OCI-LY1 (cell line): ENCODE data around the gene METAP1D.

Experiments
- EZH2 ChIP-seq: fragments of 200-600 bp; sonication (generic), shearing (Covaris generic); IDR thresholded peaks from 2 replicates; pipeline ENCODE4 v1.8.0; 2017; ENCODE audit warnings: borderline replicate concordance, mixed run types, mild to moderate bottlenecking, antibody characterized with exemption, low read length, moderate library complexity, mixed read lengths
- TF ChIP-seq, protein P1 (sequence below): fragments of 200-600 bp; sonication (generic), shearing (Covaris generic); IDR thresholded peaks from 2 replicates; pipeline ENCODE4 v1.5.1; 2017; ENCODE audit warnings: mild to moderate bottlenecking, antibody characterized with exemption, low read length, moderate library complexity, mixed read lengths

DNA sequence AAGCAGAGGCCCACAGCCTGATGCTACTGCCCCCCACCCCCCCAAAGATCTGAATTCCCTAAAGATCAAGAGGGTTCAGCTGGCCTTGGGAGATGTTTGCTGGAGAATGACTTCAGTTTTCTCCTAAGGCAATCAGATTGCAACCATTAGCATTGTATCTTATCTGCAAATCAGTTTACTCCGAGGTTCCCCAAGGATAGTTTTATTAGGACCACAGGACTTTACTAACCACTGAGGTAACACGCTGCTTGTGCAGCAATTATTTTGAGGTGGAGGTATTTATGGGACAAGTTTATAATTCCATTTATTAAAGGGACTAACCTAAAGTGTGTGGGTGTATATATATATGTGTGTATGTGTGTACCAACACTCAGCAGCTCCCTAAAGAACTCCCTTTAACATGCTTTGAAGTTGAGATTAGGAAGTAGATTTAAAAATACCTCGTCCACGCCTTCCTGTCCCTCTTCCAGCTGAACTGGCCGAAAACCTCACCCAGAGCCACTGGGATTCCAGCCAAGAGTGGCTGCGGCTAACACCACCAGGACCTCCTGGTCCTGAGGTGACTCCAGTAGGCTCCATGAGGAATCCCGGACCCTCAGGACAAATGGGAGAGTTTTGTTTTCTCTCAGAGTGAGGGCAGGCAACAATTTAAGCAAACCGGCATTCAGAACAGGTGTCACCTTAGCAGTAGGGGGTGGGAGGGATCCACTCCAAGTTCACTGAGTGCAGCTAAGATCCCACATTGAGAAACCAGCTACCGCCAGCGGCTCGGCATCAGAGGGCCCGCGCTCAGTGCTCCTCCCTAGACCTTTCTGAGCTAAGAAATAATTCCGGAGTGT, 82.6 kb downstream of the METAP1D start:
- TF ChIP-seq, protein P1, sequence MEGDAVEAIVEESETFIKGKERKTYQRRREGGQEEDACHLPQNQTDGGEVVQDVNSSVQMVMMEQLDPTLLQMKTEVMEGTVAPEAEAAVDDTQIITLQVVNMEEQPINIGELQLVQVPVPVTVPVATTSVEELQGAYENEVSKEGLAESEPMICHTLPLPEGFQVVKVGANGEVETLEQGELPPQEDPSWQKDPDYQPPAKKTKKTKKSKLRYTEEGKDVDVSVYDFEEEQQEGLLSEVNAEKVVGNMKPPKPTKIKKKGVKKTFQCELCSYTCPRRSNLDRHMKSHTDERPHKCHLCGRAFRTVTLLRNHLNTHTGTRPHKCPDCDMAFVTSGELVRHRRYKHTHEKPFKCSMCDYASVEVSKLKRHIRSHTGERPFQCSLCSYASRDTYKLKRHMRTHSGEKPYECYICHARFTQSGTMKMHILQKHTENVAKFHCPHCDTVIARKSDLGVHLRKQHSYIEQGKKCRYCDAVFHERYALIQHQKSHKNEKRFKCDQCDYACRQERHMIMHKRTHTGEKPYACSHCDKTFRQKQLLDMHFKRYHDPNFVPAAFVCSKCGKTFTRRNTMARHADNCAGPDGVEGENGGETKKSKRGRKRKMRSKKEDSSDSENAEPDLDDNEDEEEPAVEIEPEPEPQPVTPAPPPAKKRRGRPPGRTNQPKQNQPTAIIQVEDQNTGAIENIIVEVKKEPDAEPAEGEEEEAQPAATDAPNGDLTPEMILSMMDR: no peak
- TF ChIP-seq EZH2: no peak
